SK-N-SH (cell line): ENCODE data around the gene ZCCHC10. TPM values are rescaled to one million over a fixed set of nuclear protein-coding genes. Genes with fewer than 3 reads are reported as not detected.

Experiments used
- CTCF ChIA-PET: fragments of 300-600, 350-600 bp; formaldehyde crosslinking; extraction: SDS; loops from one replicate; lab custom pipeline; 2021; lab: Yijun Ruan, JAX
- POLR2A ChIA-PET: fragments of 350-600 bp; sonication (Branson Sonifier 250); formaldehyde crosslinking; extraction: SDS; loops from one replicate; lab custom pipeline; 2020; ENCODE audit warnings: antibody characterized with exemption, inconsistent platforms; lab: Yijun Ruan, JAX
- DNase-seq: peaks from one replicate; pipeline ENCODE4 v3.0.0; 2012
- H2AFZ ChIP-seq: fragments of 200-600 bp; sonication (generic); 2 replicates; pipeline ENCODE4 v1.8.1; 2016; ENCODE audit warnings: antibody characterized with exemption, mild to moderate bottlenecking, low read depth
- H3F3A ChIP-seq: fragments of 200-600 bp; sonication (generic); replicated peaks from 2 replicates; pipeline ENCODE3; 2016; ENCODE audit warnings: antibody characterized with exemption, mild to moderate bottlenecking; ENCODE audit not compliant: insufficient read depth
- H3K27ac ChIP-seq, 2 experiments: fragments of 200-500 bp in 1 of 2; fragments of 200-600 bp in 1 of 2; sonication (Bioruptor generic) in 1 of 2; sonication (generic), shearing (Covaris generic) in 1 of 2; 2 replicates each; pipeline versions ENCODE4 v1.5.1 to v1.6.1; 2014 to 2016; ENCODE audit warnings: low read depth in 2 of 2, inconsistent platforms in 1 of 2, low read length in 1 of 2, mild to moderate bottlenecking in 1 of 2, mixed read lengths in 1 of 2
- H3K27me3 ChIP-seq: fragments of 200-600 bp; sonication (generic), shearing (Covaris generic); 2 replicates; pipeline ENCODE4 v1.6.1; 2016; ENCODE audit warnings: mixed run types; ENCODE audit not compliant: insufficient read depth
- H3K36me3 ChIP-seq, 2 experiments: fragments of 200-500 bp in 1 of 2; fragments of 200-600 bp in 1 of 2; sonication (Bioruptor generic) in 1 of 2; sonication (generic) in 1 of 2; replicated peaks in 1 of 2; 2 replicates each; pipeline versions ENCODE3 to v1.5.1; 2014 to 2016; ENCODE audit warnings: low read length in 1 of 2, mild to moderate bottlenecking in 1 of 2; ENCODE audit not compliant: insufficient read depth in 2 of 2, control insufficient read depth in 1 of 2
- H3K4me1 ChIP-seq, 2 experiments: fragments of 200-500 bp in 1 of 2; fragments of 200-600 bp in 1 of 2; sonication (Bioruptor generic) in 1 of 2; sonication (generic), shearing (Covaris generic) in 1 of 2; 2 replicates each; pipeline versions ENCODE4 v1.5.1 to v1.6.1; 2014 to 2016; ENCODE audit warnings: low read depth in 1 of 2, low read length in 1 of 2, mixed run types in 1 of 2; ENCODE audit not compliant: insufficient read depth in 2 of 2, control insufficient read depth in 1 of 2
- H3K4me2 ChIP-seq: fragments of 200-600 bp; sonication (generic), shearing (Covaris generic); 2 replicates; pipeline ENCODE4 v1.6.1; 2017; ENCODE audit warnings: mixed run types
- H3K4me3 ChIP-seq, 2 experiments: fragments of 200-500 bp in 1 of 2; fragments of 200-600 bp in 1 of 2; sonication (Bioruptor generic) in 1 of 2; sonication (generic), shearing (Covaris generic) in 1 of 2; 2 replicates each; pipeline versions ENCODE4 v1.5.1 to v1.8.1; 2014 to 2016; ENCODE audit warnings: low read depth in 2 of 2, inconsistent platforms in 1 of 2, low read length in 1 of 2, mild to moderate bottlenecking in 1 of 2, mixed read lengths in 1 of 2, moderate library complexity in 1 of 2
- H3K79me2 ChIP-seq: fragments of 200-600 bp; sonication (generic); 2 replicates; pipeline ENCODE4 v1.8.1; 2017; ENCODE audit warnings: mild to moderate bottlenecking; ENCODE audit not compliant: insufficient read depth
- H3K9ac ChIP-seq: fragments of 200-600 bp; sonication (generic); 2 replicates; pipeline ENCODE4 v1.6.1; 2017; ENCODE audit warnings: mixed run types
- H3K9me2 ChIP-seq: fragments of 200-600 bp; sonication (generic); 2 replicates; pipeline ENCODE4 v1.6.1; 2017; ENCODE audit warnings: mixed run types
- H3K9me3 ChIP-seq: fragments of 200-600 bp; sonication (generic); 2 replicates; pipeline ENCODE4 v1.6.1; 2017; ENCODE audit warnings: mixed run types, mild to moderate bottlenecking, moderate library complexity
- H4K20me1 ChIP-seq: fragments of 200-600 bp; sonication (generic); 2 replicates; pipeline ENCODE4 v1.6.1; 2017; ENCODE audit warnings: mild to moderate bottlenecking, mixed run types; ENCODE audit not compliant: insufficient read depth
- CHD2 ChIP-seq: fragments of 150-350 bp; IDR thresholded peaks from 2 replicates; pipeline ENCODE4 v1.6.1; 2018; ENCODE audit warnings: low read length; ENCODE audit not compliant: partially characterized antibody
- CTCF ChIP-seq: fragments of 200-600 bp; sonication (generic); IDR thresholded peaks from 2 replicates; pipeline ENCODE4 v1.6.1; 2017; ENCODE audit warnings: antibody characterized with exemption, mild to moderate bottlenecking, moderate library complexity
- ELF1 ChIP-seq: IDR thresholded peaks from 2 replicates; pipeline ENCODE4 v1.4.0; 2012
- MAX ChIP-seq: IDR thresholded peaks from 2 replicates; pipeline ENCODE4 v1.4.0; 2012; ENCODE audit warnings: low read depth
- MEF2A ChIP-seq: IDR thresholded peaks from 2 replicates; pipeline ENCODE4 v1.4.0; 2012; ENCODE audit warnings: low read depth, borderline replicate concordance
- RXRA ChIP-seq: IDR thresholded peaks from 2 replicates; pipeline ENCODE4 v1.4.0; 2012; ENCODE audit warnings: low read depth, mild to moderate bottlenecking, borderline replicate concordance
- USF1 ChIP-seq: IDR thresholded peaks from 2 replicates; pipeline ENCODE4 v1.4.0; 2012; ENCODE audit warnings: low read depth, borderline replicate concordance
- WGBS: methylation state at CpG from one replicate; pipeline ENCODE4 v1.1.6; 2017; ENCODE audit warnings: low lambda C conversion rate; 5-methylcytosine and 5-hydroxymethylcytosine counted together
- polyA plus RNA-seq, 3 experiments: library from polyadenylated mRNA; depleted of rRNA; stranded (reverse); fragments of >200 nt; gene quantifications; 2 replicates each; pipeline ENCODE4 v1.2.3, GENCODE V29; 2012

Gene ZCCHC10
- polyA plus RNA-seq, 1 of the 3 experiments (the other 2 are of a cell fraction): 28.4 TPM

GRCh38 chr5:133063965-133064364 lies 37.6 kb upstream of the ZCCHC10 start (continued):
- TF ChIP-seq CTCF: no peak
- TF ChIP-seq RXRA: no peak
- TF ChIP-seq, all 33 proteins: peak for 0

- H3K4me3 ChIP-seq: no peak overlapping the region
- no peak for DNase-seq
- no peaks in the 10 kb centered on the region for H3K4me1 ChIP-seq
- peaks cover 78% of the 10 kb centered on the region for H4K20me1 ChIP-seq
- H3K4me2 ChIP-seq: no peak overlapping the region
- no peak overlapping the region for H2AFZ ChIP-seq
- H3K9me3 ChIP-seq: no peaks in the 10 kb centered on the region
- H3K36me3 ChIP-seq: peaks cover 21 to 27% of the 10 kb centered on the region in 2 experiments
- H3K27ac ChIP-seq: no peak overlapping the region
- H3K79me2 ChIP-seq: peaks cover 100% of the 10 kb centered on the region
- ChIA-PET POLR2A (no interaction called here), CTCF (interaction anchor here (1.7 kb wide), 1 partner anchor 10 kb away, joined by 4 read pairs; the partner anchor contains the start of gene HSPA4)
- H3F3A ChIP-seq: no peaks in the 10 kb centered on the region
- no peak overlapping the region for H3K9ac ChIP-seq
- no peaks in the 10 kb centered on the region for H3K27me3 ChIP-seq
- 76% methylated on average over 1 of the region's 1 CpG for WGBS
- TF ChIP-seq MAX (no peak), MEF2A (no peak), ELF1 (no peak), CTCF (no peak), RXRA (no peak)
- H3K9me2 ChIP-seq: no peaks in the 10 kb centered on the region
Measured at GRCh38 chr5:133062276-133062675, 35.9 kb upstream of the ZCCHC10 start.

GRCh38 chr5:133059621-133060020 lies 33.3 kb upstream of the ZCCHC10 start:
- CTCF ChIA-PET: interaction anchor here (0.6 kb wide), 1 partner anchor 350 kb away, joined by 4 read pairs; no protein-coding TSS in a partner anchor
- peaks cover 100% of the 10 kb centered on the region for H3K79me2 ChIP-seq
- H3K4me1 ChIP-seq: no peaks in the 10 kb centered on the region
- peaks cover 1 to 11% of the 10 kb centered on the region in 2 experiments for H3K36me3 ChIP-seq
- H3K27me3 ChIP-seq: no peaks in the 10 kb centered on the region
- H3K9me3 ChIP-seq: no peaks in the 10 kb centered on the region
- H2AFZ ChIP-seq: no peak overlapping the region
- no peak overlapping the region for H3K9ac ChIP-seq
- no peaks in the 10 kb centered on the region for H3K9me2 ChIP-seq
- peaks cover 4% of the 10 kb centered on the region for H3F3A ChIP-seq
- TF ChIP-seq USF1 (no peak), CHD2 (no peak), MEF2A (no peak)
- peaks cover 97% of the 10 kb centered on the region for H4K20me1 ChIP-seq
- no peak overlapping the region for H3K4me2 ChIP-seq
- no peak overlapping the region for H3K4me3 ChIP-seq
- no peak for DNase-seq
- H3K27ac ChIP-seq: no peak overlapping the region
- POLR2A ChIA-PET: no interaction called here
- WGBS: 92% methylated on average over 3 of the region's 3 CpGs
